D721Med (cell line): ENCODE measurements around the gene PCDHB15.
A peak's percentile ranks its signal among the peaks of the same experiment; 100 is the strongest.
"Not testable (repeated sequence)": the region's sequence is repeated elsewhere in the genome, so short reads cannot be mapped to it uniquely, and the experiment has no call there.

Experiments used
- DNase-seq: peaks from one replicate; pipeline ENCODE4 v3.0.0; 2011; ENCODE audit warnings: low spot score; ENCODE audit not compliant: insufficient read length
- FAIRE-seq: peaks from 2 replicates; lab custom pipeline; 2011; peaks lifted over from hg19 to GRCh38; lab: Jason Lieb, UNC
- TF ChIP-seq, protein P1 (sequence below): IDR thresholded peaks from 2 replicates; pipeline ENCODE4 v1.5.1; 2012; ENCODE audit warnings: mild to moderate bottlenecking, control low read depth; ENCODE audit not compliant: insufficient read depth; ENCODE audit errors: missing control alignments

The PCDHB15 gene

GRCh38 chr5:141223112-141223783, 21.9 kb upstream of the PCDHB15 start, which contains the start of gene PCDHB14:
PCDHB14 (plus strand) TSS chr5:141223343; CDS start chr5:141223506, 163 bp downstream.
- DNase-seq (no peak), FAIRE-seq (no peak)

DNA sequence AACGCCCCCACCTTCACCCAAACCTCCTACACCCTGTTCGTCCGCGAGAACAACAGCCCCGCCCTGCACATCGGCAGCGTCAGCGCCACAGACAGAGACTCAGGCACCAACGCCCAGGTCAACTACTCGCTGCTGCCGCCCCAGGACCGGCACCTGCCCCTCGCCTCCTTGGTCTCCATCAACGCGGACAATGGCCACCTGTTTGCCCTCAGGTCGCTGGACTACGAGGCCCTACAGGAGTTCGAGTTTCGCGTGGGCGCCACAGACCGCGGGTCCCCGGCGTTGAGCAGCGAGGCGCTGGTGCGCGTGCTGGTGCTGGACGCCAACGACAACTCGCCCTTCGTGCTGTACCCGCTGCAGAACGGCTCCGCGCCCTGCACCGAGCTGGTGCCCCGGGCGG, 20.4 kb upstream of the PCDHB15 start:
- FAIRE-seq, DNase-seq: not testable (repeated sequence)

More at GRCh38 chr5:141223112-141223783, 21.9 kb upstream of the PCDHB15 start, which contains the start of gene PCDHB14:
- TF ChIP-seq, protein P1, sequence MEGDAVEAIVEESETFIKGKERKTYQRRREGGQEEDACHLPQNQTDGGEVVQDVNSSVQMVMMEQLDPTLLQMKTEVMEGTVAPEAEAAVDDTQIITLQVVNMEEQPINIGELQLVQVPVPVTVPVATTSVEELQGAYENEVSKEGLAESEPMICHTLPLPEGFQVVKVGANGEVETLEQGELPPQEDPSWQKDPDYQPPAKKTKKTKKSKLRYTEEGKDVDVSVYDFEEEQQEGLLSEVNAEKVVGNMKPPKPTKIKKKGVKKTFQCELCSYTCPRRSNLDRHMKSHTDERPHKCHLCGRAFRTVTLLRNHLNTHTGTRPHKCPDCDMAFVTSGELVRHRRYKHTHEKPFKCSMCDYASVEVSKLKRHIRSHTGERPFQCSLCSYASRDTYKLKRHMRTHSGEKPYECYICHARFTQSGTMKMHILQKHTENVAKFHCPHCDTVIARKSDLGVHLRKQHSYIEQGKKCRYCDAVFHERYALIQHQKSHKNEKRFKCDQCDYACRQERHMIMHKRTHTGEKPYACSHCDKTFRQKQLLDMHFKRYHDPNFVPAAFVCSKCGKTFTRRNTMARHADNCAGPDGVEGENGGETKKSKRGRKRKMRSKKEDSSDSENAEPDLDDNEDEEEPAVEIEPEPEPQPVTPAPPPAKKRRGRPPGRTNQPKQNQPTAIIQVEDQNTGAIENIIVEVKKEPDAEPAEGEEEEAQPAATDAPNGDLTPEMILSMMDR = peak; percentile 49

DNA sequence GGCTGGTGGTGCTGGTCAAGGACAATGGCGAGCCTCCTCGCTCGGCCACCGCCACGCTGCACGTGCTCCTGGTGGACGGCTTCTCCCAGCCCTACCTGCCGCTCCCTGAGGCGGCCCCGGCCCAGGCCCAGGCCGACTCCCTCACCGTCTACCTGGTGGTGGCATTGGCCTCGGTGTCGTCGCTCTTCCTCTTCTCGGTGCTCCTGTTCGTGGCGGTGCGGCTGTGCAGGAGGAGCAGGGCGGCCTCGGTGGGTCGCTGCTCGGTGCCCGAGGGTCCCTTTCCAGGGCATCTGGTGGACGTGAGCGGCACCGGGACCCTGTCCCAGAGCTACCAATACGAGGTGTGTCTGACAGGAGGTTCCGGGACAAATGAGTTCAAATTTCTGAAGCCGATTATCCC, 19.8 kb upstream of the PCDHB15 start:
- FAIRE-seq, DNase-seq: not testable (repeated sequence)

- TF ChIP-seq, protein P1 = peak; percentile 38
- FAIRE-seq (no peak), DNase-seq (no peak)
Measured at GRCh38 chr5:141234109-141234667, 11.0 kb upstream of the PCDHB15 start.

DNA sequence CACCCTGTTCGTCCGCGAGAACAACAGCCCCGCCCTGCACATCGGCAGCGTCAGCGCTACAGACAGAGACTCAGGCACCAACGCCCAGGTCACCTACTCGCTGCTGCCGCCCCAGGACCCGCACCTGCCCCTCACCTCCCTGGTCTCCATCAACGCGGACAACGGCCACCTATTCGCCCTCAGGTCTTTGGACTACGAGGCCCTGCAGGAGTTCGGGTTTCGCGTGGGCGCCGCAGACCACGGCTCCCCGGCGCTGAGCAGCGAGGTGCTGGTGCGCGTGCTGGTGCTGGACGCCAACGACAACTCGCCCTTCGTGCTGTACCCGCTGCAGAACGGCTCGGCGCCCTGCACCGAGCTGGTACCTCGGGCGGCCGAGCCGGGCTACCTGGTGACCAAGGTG, 9.3 kb upstream of the PCDHB15 start:
- FAIRE-seq, DNase-seq: not testable (repeated sequence)

GRCh38 chr5:141236516-141237313, 8.5 kb upstream of the PCDHB15 start:
- TF ChIP-seq, protein P1 = no peak
- DNase-seq (no peak), FAIRE-seq (no peak)

GRCh38 chr5:141241496-141241895, 3.7 kb upstream of the PCDHB15 start:
- no peak for DNase-seq
- no peak for FAIRE-seq
- TF ChIP-seq, protein P1 = no peak

- FAIRE-seq, DNase-seq: not testable (repeated sequence)
Measured at GRCh38 chr5:141246971-141247370, 1.8 kb downstream of the PCDHB15 start.

- FAIRE-seq, DNase-seq: not testable (repeated sequence)
Measured at GRCh38 chr5:141247434-141247833, 2.2 kb downstream of the PCDHB15 start.
